GM12801 (cell line): ENCODE results near the gene CHD2.

Experiments
- CTCF ChIP-seq: IDR thresholded peaks from one replicate; pipeline ENCODE4 v1.5.1; 2011; ENCODE audit warnings: control low read depth; ENCODE audit not compliant: insufficient read length; ENCODE audit errors: extremely low read depth

Gene CHD2

GRCh38 chr15:92992720-92993119 is 92.6 kb downstream of the CHD2 start:
- no peak for TF ChIP-seq CTCF

GRCh38 chr15:92997821-92998220 is 97.7 kb downstream of the CHD2 start:
- TF ChIP-seq CTCF = no peak

GRCh38 chr15:93001156-93001555 is 101.0 kb downstream of the CHD2 start:
- TF ChIP-seq CTCF = no peak

- TF ChIP-seq CTCF = no peak
Observed at GRCh38 chr15:93001881-93002280, 101.8 kb downstream of the CHD2 start.

- TF ChIP-seq CTCF = no peak
Observed at GRCh38 chr15:93005133-93005532, 105.0 kb downstream of the CHD2 start.

- TF ChIP-seq CTCF = no peak
Observed at GRCh38 chr15:93007994-93008393, 107.9 kb downstream of the CHD2 start.

- TF ChIP-seq CTCF = no peak
Observed at GRCh38 chr15:93012786-93013185, 112.7 kb downstream of the CHD2 start.

- TF ChIP-seq CTCF = no peak
Observed at GRCh38 chr15:93017526-93017925, 117.4 kb downstream of the CHD2 start.
